B cell (primary cell): Measurements from ENCODE around the gene SLC19A2. TPM values are rescaled to one million over a fixed set of nuclear protein-coding genes. Genes with fewer than 3 reads are reported as not detected.

ENCODE experiments used
- ATAC-seq: fragments of 200-7000 bp; cut with Tn5 transposase; one replicate; pipeline ENCODE4 v1.10.0; 2021; ENCODE audit warnings: low read depth, mild to moderate bottlenecking, moderate number of reproducible peaks, moderate library complexity
- CTCF ChIA-PET: fragments of 350-600 bp; sonication (Branson Sonifier 250); formaldehyde crosslinking; loops from one replicate; lab custom pipeline; 2021; ENCODE audit warnings: antibody characterized with exemption, inconsistent platforms; lab: Charles Lee
- POLR2A ChIA-PET: fragments of 350-600 bp; sonication (Branson Sonifier 250); formaldehyde crosslinking; loops from one replicate; lab custom pipeline; 2021; ENCODE audit warnings: antibody characterized with exemption; lab: Charles Lee
- DNase-seq: peaks from one replicate; pipeline ENCODE4 v3.0.0; 2013
- H2AFZ ChIP-seq: 2 replicates; pipeline ENCODE4 v1.6.1; 2012; ENCODE audit warnings: mild to moderate bottlenecking, low read depth, low read length; ENCODE audit not compliant: insufficient read depth, poor library complexity, severe bottlenecking
- H3K27ac ChIP-seq, 2 donors: 1 replicate in 1 of 2; 2 replicates in 1 of 2; pipeline ENCODE4 v1.5.1; 2012 to 2013; ENCODE audit warnings: low read length in 2 of 2, mild to moderate bottlenecking in 2 of 2, moderate library complexity in 1 of 2
- H3K27me3 ChIP-seq, 4 experiments: fragments of 200-600 bp in 1 of 4; sonication (generic) in 1 of 4; replicated peaks in 1 of 4; 1 replicate in 2 of 4; 2 replicates in 2 of 4; pipeline versions ENCODE4 v1.6.1 to v1.7.0; 2013 to 2016; ENCODE audit warnings: low read length in 3 of 4, mild to moderate bottlenecking in 2 of 4, mixed read lengths in 1 of 4, moderate library complexity in 1 of 4; ENCODE audit not compliant: insufficient read depth in 4 of 4, control insufficient read depth in 3 of 4; ENCODE audit errors: control extremely low read depth in 1 of 4
- H3K36me3 ChIP-seq, 2 experiments: replicated peaks in 1 of 2; 1 replicate in 1 of 2; 2 replicates in 1 of 2; pipeline versions ENCODE4 v1.6.1 to v1.7.1; 2013; ENCODE audit warnings: low read length in 1 of 2; ENCODE audit not compliant: insufficient read depth in 2 of 2, control insufficient read depth in 1 of 2; ENCODE audit errors: control extremely low read depth in 1 of 2, extremely low read depth in 1 of 2
- H3K4me1 ChIP-seq, 2 donors: fragments of 200-600 bp in 1 of 2; sonication (generic) in 1 of 2; 1 replicate in 1 of 2; 2 replicates in 1 of 2; pipeline versions ENCODE4 v1.5.1 to v1.6.1; 2013 to 2017; ENCODE audit warnings: low read length in 2 of 2; ENCODE audit not compliant: control insufficient read depth in 2 of 2, insufficient read depth in 2 of 2
- H3K4me2 ChIP-seq: replicated peaks from 2 replicates; pipeline ENCODE3; 2012; ENCODE audit warnings: mild to moderate bottlenecking, low read depth, low read length; ENCODE audit not compliant: poor library complexity, severe bottlenecking
- H3K4me3 ChIP-seq, 5 experiments: fragments of 200-600 bp in 1 of 5; sonication (generic) in 1 of 5; 1 replicate in 3 of 5; 2 replicates in 2 of 5; pipeline versions ENCODE4 v1.5.1 to v1.7.0; 2011 to 2016; ENCODE audit warnings: low read length in 4 of 5, mild to moderate bottlenecking in 4 of 5, low read depth in 2 of 5, control low read depth in 1 of 5, moderate library complexity in 1 of 5; ENCODE audit not compliant: insufficient read depth in 1 of 5; ENCODE audit errors: control extremely low read depth in 1 of 5, extremely low read depth in 1 of 5
- H3K79me2 ChIP-seq: fragments of 200-600 bp; sonication (generic); one replicate; pipeline ENCODE4 v1.6.0; 2016; ENCODE audit warnings: low read length; ENCODE audit not compliant: control insufficient read depth, insufficient read depth
- H3K9ac ChIP-seq: fragments of 200-600 bp; sonication (generic); 2 replicates; pipeline ENCODE4 v1.6.1; 2017; ENCODE audit warnings: mild to moderate bottlenecking, low read length, moderate library complexity
- H3K9me3 ChIP-seq, 3 donors: one replicate each; pipeline versions ENCODE4 v1.6.1 to v1.7.1; 2013; ENCODE audit warnings: low read length in 2 of 3; ENCODE audit not compliant: control insufficient read depth in 2 of 3, insufficient read depth in 1 of 3; ENCODE audit errors: control extremely low read depth in 1 of 3
- H4K20me1 ChIP-seq: 2 replicates; pipeline ENCODE4 v1.6.0; 2012; ENCODE audit warnings: mild to moderate bottlenecking, low read length; ENCODE audit not compliant: insufficient read depth, control insufficient read depth, poor library complexity, severe bottlenecking
- H3K27ac Mint-ChIP-seq: one replicate; pipeline ENCODE4 v1.8.0; 2021; ENCODE audit warnings: mixed read lengths
- H3K27me3 Mint-ChIP-seq: one replicate; pipeline ENCODE4 v1.8.0; 2021; ENCODE audit warnings: mixed read lengths
- H3K4me1 Mint-ChIP-seq: one replicate; pipeline ENCODE4 v1.8.0; 2021; ENCODE audit warnings: mixed read lengths
- H3K4me3 Mint-ChIP-seq: one replicate; pipeline ENCODE4 v1.8.0; 2021; ENCODE audit warnings: mixed read lengths
- H3K9me3 Mint-ChIP-seq: one replicate; pipeline ENCODE4 v1.8.0; 2022; ENCODE audit warnings: mixed read lengths; ENCODE audit not compliant: insufficient read depth
- CTCF ChIP-seq: fragments of 200-600 bp; IDR thresholded peaks from one replicate; pipeline ENCODE4 v1.8.0; 2022; ENCODE audit warnings: antibody characterized with exemption, mild to moderate bottlenecking
- EZH2 ChIP-seq: IDR thresholded peaks from 2 replicates; pipeline ENCODE4 v1.6.1; 2012; ENCODE audit warnings: borderline replicate concordance, low read depth, mild to moderate bottlenecking, moderate library complexity, low read length; ENCODE audit not compliant: insufficient read depth, poor library complexity, severe bottlenecking
- WGBS: methylation state at CpG from one replicate; pipeline ENCODE4 v1.1.5; 2013; ENCODE audit warnings: missing lambda C conversion rate; ENCODE audit not compliant: insufficient coverage; 5-methylcytosine and 5-hydroxymethylcytosine counted together
- intact Hi-C: fragments of 100-400 bp; cut with micrococcal nuclease; formaldehyde crosslinking; loops from one replicate; pipeline ENCODE4 v1.10.0; 2022
- polyA plus RNA-seq: library from polyadenylated mRNA; depleted of rRNA; stranded (reverse); fragments of >200 nt; gene quantifications from 2 replicates; pipeline ENCODE4 v1.2.3, GENCODE V29; 2012
- total RNA-seq, 2 donors: library from RNA; stranded (reverse); fragments of 120-200 nt in 1 of 2; gene quantifications; 1 replicate in 1 of 2; 2 replicates in 1 of 2; pipeline versions ENCODE4 v1.2.3 to v1.2.4, GENCODE V29; 2013 to 2022

The SLC19A2 gene
- total and polyA plus RNA-seq, 2 donors (not counting 1 experiment from before 2014, with no cell fraction given) = 1.5 to 3.9 TPM

DNA sequence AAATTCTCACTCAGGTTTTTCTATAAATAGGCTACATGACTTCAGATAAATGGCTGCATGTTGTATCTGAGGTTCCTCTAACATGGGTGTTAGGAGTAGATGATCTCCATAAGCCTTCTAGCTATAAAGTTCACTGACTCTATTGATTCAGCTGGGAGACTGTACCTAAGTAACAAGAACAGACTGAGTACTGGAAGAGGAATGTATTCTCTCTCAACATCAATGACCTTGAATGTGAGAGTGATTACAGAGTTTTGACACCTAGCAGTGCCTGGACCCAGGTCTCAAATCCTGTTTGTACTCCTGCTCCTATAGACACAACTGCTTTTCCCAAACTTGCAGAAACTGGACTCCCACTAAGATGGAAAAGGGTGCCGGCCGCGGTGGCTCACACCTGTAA, 8.6 kb upstream of the SLC19A2 start:
- H3K27ac ChIP-seq = no peak overlapping the region
- DNase-seq (no peak), ATAC-seq (no peak)
- POLR2A ChIA-PET = no interaction called here
- H2AFZ ChIP-seq = no peak overlapping the region
- Mint-ChIP-seq H3K27me3 (peaks cover 29% of the 10 kb centered on the region), H3K4me3 (no peak overlapping the region), H3K27ac (no peak overlapping the region), H3K9me3 (no peaks in the 10 kb centered on the region), H3K4me1 (no peaks in the 10 kb centered on the region)
- no peak overlapping the region for H3K4me2 ChIP-seq
- no peak overlapping the region for H3K9ac ChIP-seq
- H3K36me3 ChIP-seq = no peaks in the 10 kb centered on the region
- intact Hi-C loops = no loop called here
- H3K4me3 ChIP-seq = no peak overlapping the region
- no peaks in the 10 kb centered on the region for H3K79me2 ChIP-seq
- no CpG with 5 or more reads among the region's 3 CpGs for WGBS
- H3K4me1 ChIP-seq = no peaks in the 10 kb centered on the region
- CTCF ChIA-PET = no interaction called here
- peaks cover 0 to 4% (median 0%) of the 10 kb centered on the region in 4 experiments for H3K27me3 ChIP-seq
- H3K9me3 ChIP-seq = no peaks in the 10 kb centered on the region
- TF ChIP-seq CTCF (no peak), EZH2 (no peak)
- no peaks in the 10 kb centered on the region for H4K20me1 ChIP-seq

DNA sequence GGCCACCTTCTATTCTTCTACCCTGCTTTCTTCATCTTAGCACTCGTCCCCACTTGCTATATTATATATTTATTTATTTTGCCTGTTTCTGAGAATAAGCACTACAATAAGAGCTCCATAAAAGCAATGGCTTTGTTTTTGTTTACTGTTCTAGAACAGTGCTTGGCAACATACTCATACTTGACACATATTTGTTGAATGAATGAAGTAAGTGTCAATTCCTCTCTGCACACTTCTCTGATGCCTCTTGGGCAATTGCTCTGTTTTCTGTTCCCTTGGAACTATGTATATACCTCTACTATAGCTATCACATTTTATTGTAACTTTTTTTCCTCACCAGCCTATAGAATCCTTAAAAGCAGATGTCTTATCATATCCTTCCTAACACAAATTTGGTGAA, 7.5 kb upstream of the SLC19A2 start:
- DNase-seq = no peak
- H3K9me3 ChIP-seq = no peaks in the 10 kb centered on the region
- H2AFZ ChIP-seq = no peak overlapping the region
- H3K4me1 ChIP-seq = no peaks in the 10 kb centered on the region
- Mint-ChIP-seq H3K9me3 (no peaks in the 10 kb centered on the region), H3K4me1 (no peaks in the 10 kb centered on the region), H3K27me3 (peaks cover 25% of the 10 kb centered on the region), H3K27ac (no peak overlapping the region), H3K4me3 (no peak overlapping the region)
- POLR2A ChIA-PET = no interaction called here
- CTCF ChIA-PET = no interaction called here
- no peak overlapping the region for H3K4me3 ChIP-seq
- no peaks in the 10 kb centered on the region for H4K20me1 ChIP-seq
- peaks cover 0 to 4% (median 0%) of the 10 kb centered on the region in 4 experiments for H3K27me3 ChIP-seq
- no peak for TF ChIP-seq EZH2
- TF ChIP-seq CTCF = no peak
- intact Hi-C loops = no loop called here
- H3K9ac ChIP-seq = no peak overlapping the region
- H3K27ac ChIP-seq = no peak overlapping the region
- no peak overlapping the region for H3K4me2 ChIP-seq
- WGBS = no CpG with 5 or more reads among the region's 1 CpG
- H3K79me2 ChIP-seq = no peaks in the 10 kb centered on the region
- no peaks in the 10 kb centered on the region for H3K36me3 ChIP-seq
- no peak for ATAC-seq
